GM20431 (cell line): ENCODE measurements around the gene TMEM219.

ENCODE experiments used
- in situ Hi-C: fragments of 300-500 bp; cut with MseI, MboI; formaldehyde crosslinking; loops from one replicate; pipeline ENCODE4 v1.15.0; 2020; ENCODE audit warnings: low sequenced_read_pairs; ENCODE audit not compliant: unreplicated experiment

The TMEM219 gene

DNA sequence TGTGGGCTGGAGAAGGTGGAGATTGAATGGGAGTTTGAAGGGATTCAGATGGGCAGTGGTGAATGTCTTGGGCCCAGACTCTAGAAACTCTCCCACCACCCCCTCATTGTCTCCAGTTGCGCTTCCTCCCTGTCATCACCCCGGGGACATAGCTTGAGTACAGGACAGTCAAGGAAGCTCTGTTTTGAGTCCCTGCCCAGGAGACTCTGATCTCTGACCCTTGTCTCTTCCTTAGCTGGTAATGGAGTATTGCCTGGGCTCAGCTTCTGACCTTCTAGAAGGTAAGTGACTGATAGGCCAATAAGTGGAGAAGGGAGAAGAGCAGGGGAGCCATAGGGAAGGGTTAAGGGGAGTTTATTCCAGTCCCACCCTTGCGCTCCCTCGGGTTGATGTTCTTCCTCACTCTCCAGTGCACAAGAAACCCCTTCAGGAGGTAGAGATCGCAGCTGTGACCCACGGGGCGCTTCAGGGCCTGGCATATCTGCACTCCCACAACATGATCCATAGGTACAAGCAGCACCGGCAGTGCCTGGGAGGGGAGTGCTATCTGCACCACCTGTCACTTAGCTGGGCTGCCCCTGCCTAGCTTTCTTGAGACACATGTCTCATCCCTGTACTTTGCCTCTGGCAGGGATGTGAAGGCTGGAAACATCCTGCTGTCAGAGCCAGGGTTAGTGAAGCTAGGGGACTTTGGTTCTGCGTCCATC is 16.8 kb downstream of the TMEM219 start:
- in situ Hi-C loops = no loop called here

GRCh38 chr16:29982560-29983419 is 20.9 kb downstream of the TMEM219 start:
- in situ Hi-C loops = no loop called here

- in situ Hi-C loops = no loop called here
These were observed 21.7 kb downstream of the TMEM219 start for GRCh38 chr16:29983420-29984136.

DNA sequence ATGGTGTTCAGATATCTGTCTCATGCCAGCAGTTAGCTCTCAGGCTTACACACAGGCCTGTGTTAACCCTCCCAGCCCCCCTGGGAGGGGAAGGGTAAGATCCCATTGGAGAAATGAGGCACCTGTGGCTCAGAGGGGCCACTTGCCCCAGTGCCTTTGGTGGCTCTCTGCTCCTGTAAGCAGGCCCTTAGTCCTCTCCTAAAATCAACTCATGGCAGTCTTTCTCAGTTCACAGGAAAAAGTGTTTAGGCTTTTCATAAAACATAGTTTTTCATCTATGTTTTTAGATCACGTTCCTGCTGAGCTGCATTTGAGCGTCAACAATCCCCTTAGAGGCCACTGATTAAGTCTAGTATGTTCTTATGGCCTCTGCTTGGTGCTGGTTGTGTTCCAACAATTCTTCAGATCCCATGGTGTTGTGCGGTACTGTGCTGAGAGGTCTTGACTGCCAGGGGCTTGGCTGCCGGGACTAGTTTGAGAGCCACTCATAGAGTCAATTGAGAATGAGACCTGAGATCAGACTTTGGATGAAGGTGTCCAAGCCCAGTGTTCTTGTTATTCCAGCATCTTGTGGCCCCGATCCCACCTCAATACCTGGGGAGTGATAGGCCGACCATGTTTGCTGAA is 22.4 kb downstream of the TMEM219 start:
- in situ Hi-C loops = no loop called here

GRCh38 chr16:29984764-29985147 is 22.9 kb downstream of the TMEM219 start:
- in situ Hi-C loops = no loop called here

GRCh38 chr16:29985271-29985811 is 23.5 kb downstream of the TMEM219 start:
- in situ Hi-C loops = no loop called here

DNA sequence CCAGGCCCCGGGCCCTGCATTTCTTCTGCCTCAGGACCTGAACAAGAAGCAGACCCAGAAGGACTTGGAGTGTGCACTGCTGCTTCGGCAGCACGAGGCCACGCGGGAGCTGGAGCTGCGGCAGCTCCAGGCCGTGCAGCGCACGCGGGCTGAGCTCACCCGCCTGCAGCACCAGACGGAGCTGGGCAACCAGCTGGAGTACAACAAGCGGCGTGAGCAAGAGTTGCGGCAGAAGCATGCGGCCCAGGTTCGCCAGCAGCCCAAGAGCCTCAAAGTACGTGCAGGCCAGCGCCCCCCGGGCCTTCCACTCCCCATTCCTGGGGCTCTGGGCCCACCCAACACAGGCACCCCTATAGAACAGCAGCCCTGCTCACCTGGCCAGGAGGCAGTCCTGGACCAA is 24.4 kb downstream of the TMEM219 start:
- in situ Hi-C loops = no loop called here

DNA sequence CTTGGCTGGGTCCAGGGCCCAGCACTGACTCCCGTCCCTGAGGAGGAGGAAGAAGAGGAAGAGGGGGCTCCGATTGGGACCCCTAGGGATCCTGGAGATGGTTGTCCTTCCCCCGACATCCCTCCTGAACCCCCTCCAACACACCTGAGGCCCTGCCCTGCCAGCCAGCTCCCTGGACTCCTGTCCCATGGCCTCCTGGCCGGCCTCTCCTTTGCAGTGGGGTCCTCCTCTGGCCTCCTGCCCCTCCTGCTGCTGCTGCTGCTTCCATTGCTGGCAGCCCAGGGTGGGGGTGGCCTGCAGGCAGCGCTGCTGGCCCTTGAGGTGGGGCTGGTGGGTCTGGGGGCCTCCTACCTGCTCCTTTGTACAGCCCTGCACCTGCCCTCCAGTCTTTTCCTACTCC is 25.1 kb downstream of the TMEM219 start:
- in situ Hi-C loops = no loop called here

- in situ Hi-C loops = no loop called here
These were observed 25.6 kb downstream of the TMEM219 start for GRCh38 chr16:29987371-29988085.

DNA sequence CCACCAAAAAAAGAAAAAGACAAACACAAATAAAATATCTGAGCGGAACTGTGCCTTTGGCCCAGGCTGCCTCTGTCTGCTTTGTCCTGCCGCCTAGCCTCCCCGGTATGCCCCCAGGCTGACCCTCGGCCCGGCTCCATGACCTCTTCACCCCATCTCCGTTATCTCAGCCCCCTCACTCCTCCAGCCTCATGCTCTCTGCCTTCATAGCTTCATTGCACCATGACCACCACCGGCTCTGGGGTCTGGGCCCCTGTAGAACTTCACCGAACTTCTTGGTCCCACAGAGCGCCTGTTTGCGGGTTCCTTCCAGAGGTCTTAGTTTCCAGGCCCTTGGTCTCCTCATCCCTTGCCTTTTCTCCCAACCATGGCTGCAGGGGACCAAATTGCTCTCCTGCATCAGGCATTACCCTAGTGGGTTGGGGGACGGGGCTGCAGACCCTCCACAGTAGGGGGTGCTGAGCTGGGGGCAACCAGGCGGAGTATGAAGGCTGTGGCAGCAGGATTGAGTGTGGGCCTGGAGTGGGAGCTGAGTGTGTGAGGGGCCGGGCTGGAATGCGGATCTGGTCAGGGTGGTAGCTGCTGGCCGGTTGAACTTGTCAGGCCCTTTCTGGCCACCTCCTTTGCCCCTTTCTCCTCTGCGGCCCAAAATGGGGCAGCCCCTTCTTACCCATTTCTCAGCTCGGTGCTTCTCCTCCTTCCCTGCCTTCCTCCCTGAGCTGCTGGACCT is 26.6 kb downstream of the TMEM219 start:
- in situ Hi-C loops = no loop called here

- in situ Hi-C loops = no loop called here
These were observed 27.4 kb downstream of the TMEM219 start for GRCh38 chr16:29989111-29989858.

DNA sequence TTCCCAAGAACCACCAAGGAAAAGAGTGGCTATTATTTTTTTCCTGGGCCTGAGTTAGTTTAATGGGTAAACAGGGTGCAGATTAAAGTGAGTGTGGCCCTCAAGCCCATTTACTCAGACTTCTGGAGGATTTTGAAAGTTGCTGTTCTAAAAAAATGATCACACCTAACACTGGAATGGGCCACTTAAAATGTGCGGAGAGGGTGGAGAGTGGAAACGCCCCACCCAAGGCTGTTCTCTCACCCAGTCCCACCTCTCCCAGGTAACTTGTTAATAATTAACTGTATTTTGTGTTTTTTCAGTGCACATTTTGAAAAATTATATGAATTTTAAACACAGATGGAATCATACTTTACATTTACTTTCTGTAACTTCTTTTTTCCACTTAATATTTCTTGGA is 28.2 kb downstream of the TMEM219 start:
- in situ Hi-C loops = no loop called here

- in situ Hi-C loops = no loop called here
These were observed 29.1 kb downstream of the TMEM219 start for GRCh38 chr16:29990883-29991570.

- in situ Hi-C loops = no loop called here
These were observed 29.7 kb downstream of the TMEM219 start for GRCh38 chr16:29991571-29991904.

- in situ Hi-C loops = no loop called here
These were observed 30.6 kb downstream of the TMEM219 start for GRCh38 chr16:29992344-29992967.

GRCh38 chr16:29993191-29993902 is 31.5 kb downstream of the TMEM219 start:
- in situ Hi-C loops = no loop called here
